ENCODE measurements around the gene NMB. TPM values are rescaled to one million over a fixed set of nuclear protein-coding genes. Genes with fewer than 3 reads are reported as not detected.

NMB gene
- total and polyA plus RNA-seq, 2 of the 13 experiments (the other 11 are each of a cell fraction or from before 2014, with no cell fraction given), result 10.4 to 25.4 TPM

DNA sequence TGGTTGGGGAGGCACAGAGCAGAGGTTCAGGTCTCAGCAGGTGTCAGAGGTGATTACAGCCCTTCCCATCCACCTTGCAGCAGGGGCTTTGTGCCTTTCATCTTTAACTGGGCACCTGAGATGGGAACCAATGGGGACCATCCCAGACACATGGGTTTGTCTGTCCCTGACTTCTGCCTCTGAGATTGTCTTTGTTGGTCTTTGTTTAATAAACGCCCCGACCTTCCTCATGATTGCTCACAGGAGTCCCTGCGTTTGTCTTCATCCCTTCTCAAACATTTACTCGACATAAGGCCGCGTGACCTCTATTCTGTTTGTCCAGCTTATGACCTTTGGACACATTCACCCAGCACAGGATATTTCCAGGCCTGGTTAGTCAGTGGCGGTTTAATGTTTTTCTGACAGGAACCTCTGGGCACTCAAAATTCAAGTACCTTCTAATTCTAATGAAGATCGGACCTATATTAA lies 51.3 kb downstream of the NMB start:
- peak overlapping the region; percentile 80 for H3K4me2 ChIP-seq (ENCODE audit: low read depth, low read length)
- H3K79me2 ChIP-seq (ENCODE audit: insufficient read depth, low read length), result peaks cover 61% of the 10 kb centered on the region
- H3K27me3 ChIP-seq (ENCODE audit: control insufficient read depth in 1 of 2, insufficient read depth in 2 of 2, low read length in 2 of 2), result no peaks in the 10 kb centered on the region
- no peaks in the 10 kb centered on the region for H4K20me1 ChIP-seq (ENCODE audit: insufficient read depth, low read length)
- ChIA-PET POLR2A (interaction anchor here (1.0 to 7.1 kb wide), 17 partner anchors 10 to 149 kb away, joined by 3 to 94 read pairs (median 6); partner anchors contain the start of genes SEC11A and WDR73), CTCF (ENCODE audit: low intra/inter-chr PET ratio, low total read pairs) (no interaction called here)
- peak overlapping the region; percentile 87 for H3K27ac ChIP-seq (ENCODE audit: extremely low read length, insufficient read depth, low read length)
- H3K9ac ChIP-seq (ENCODE audit: insufficient read depth, low read depth, low read length), result peak overlapping the region; percentile 64
- no TSS peak for BruUV-seq (replicated peaks)
- DNase-seq (ENCODE audit: low spot score) (peak; percentile 99), ATAC-seq (peak; percentile 96), FAIRE-seq (peak; percentile 100)
- peaks cover 84% of the 10 kb centered on the region for H3K4me1 ChIP-seq (ENCODE audit: insufficient read depth, low read length)
- in situ Hi-C loops (cut with HindIII; ENCODE audit: extremely low pct_ligation_motif_present, low pct_unique_long_range_greater_than_20kb), result no loop called here
- peak overlapping the region in 2 of 3 experiments; percentile 31 to 47; a peak in 3 of 6 replicates for H3K4me3 ChIP-seq (replicated peaks in 1 of 3; ENCODE audit: insufficient read depth in 1 of 3, low read depth in 2 of 3, low read length in 3 of 3)
- no peak overlapping the region for H2AFZ ChIP-seq (ENCODE audit: low read length)
- H3K9me3 ChIP-seq (ENCODE audit: low read length), result no peaks in the 10 kb centered on the region
- WGBS (ENCODE audit: low lambda C conversion rate), result 0% methylated on average over 8 of the region's 8 CpGs
- H3K36me3 ChIP-seq (replicated peaks in 1 of 2; ENCODE audit: control insufficient read depth in 1 of 2, insufficient read depth in 2 of 2, low read length in 2 of 2), result peaks cover 5 to 16% of the 10 kb centered on the region in 2 experiments
- intact Hi-C loops (cut with micrococcal nuclease; ENCODE audit: unreplicated experiment), result loop anchor here (1.0 kb wide), 1 partner anchor 25 kb away; no protein-coding TSS in a partner anchor
- TF ChIP-seq ZNF776 (CRISPR knock-in tag; IDR thresholded peaks at IDR 0.05) (no peak), ISL2 (CRISPR knock-in tag; IDR thresholded peaks at IDR 0.05) (peak; percentile 87), SPEN (CRISPR knock-in tag; IDR thresholded peaks at IDR 0.05; ENCODE audit: low read depth) (peak; percentile 63; the same call in 1 of the 2 replicates), PITX1 (CRISPR knock-in tag; IDR thresholded peaks at IDR 0.05) (peak; percentile 96), ZNF883 (CRISPR knock-in tag; IDR thresholded peaks at IDR 0.05; ENCODE audit: not compliant biosample characterization) (no peak), KDM3A (CRISPR knock-in tag; IDR thresholded peaks at IDR 0.05; ENCODE audit: low read depth) (0 out of 2 replicates have a peak, but pooled peaks have one; percentile 46), PPARG (CRISPR knock-in tag; conservative IDR thresholded peaks at IDR 0.05) (peak; percentile 94), RBM22 (optimal IDR thresholded peaks at IDR 0.05; ENCODE audit: low read length) (no peak), EZH2 (conservative IDR thresholded peaks at IDR 0.05; ENCODE audit: low read depth, low read length) (no peak), NFYC (CRISPR knock-in tag; IDR thresholded peaks at IDR 0.05) (no peak), TEAD3 (CRISPR knock-in tag; optimal IDR thresholded peaks at IDR 0.05; ENCODE audit: borderline replicate concordance) (peak; percentile 36), ZZZ3 (CRISPR knock-in tag; IDR thresholded peaks at IDR 0.05; ENCODE audit: borderline replicate concordance) (no peak), ZNF292 (CRISPR knock-in tag; IDR thresholded peaks at IDR 0.05; ENCODE audit: borderline replicate concordance, low read depth) (peak; percentile 70; the same call in 1 of the 2 replicates), HOXA9 (CRISPR knock-in tag; IDR thresholded peaks at IDR 0.05; ENCODE audit: borderline replicate concordance) (no peak), POLR2AphosphoS2 (IDR thresholded peaks at IDR 0.05; ENCODE audit: low read depth, low read length) (no peak), HDAC1 (CRISPR knock-in tag; IDR thresholded peaks at IDR 0.05) (peak; percentile 88), ZNF350 (CRISPR knock-in tag; IDR thresholded peaks at IDR 0.05; ENCODE audit: borderline replicate concordance, low read depth) (peak; percentile 65; the same call in 1 of the 2 replicates), TBL1XR1 (IDR thresholded peaks at IDR 0.05; ENCODE audit: borderline replicate concordance, low read length, partially characterized antibody) (no peak)
- TF ChIP-seq, protein P1, sequence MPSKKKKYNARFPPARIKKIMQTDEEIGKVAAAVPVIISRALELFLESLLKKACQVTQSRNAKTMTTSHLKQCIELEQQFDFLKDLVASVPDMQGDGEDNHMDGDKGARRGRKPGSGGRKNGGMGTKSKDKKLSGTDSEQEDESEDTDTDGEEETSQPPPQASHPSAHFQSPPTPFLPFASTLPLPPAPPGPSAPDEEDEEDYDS (CRISPR knock-in tag; IDR thresholded peaks at IDR 0.05), result peak; percentile 60
- TF ChIP-seq, protein P2, sequence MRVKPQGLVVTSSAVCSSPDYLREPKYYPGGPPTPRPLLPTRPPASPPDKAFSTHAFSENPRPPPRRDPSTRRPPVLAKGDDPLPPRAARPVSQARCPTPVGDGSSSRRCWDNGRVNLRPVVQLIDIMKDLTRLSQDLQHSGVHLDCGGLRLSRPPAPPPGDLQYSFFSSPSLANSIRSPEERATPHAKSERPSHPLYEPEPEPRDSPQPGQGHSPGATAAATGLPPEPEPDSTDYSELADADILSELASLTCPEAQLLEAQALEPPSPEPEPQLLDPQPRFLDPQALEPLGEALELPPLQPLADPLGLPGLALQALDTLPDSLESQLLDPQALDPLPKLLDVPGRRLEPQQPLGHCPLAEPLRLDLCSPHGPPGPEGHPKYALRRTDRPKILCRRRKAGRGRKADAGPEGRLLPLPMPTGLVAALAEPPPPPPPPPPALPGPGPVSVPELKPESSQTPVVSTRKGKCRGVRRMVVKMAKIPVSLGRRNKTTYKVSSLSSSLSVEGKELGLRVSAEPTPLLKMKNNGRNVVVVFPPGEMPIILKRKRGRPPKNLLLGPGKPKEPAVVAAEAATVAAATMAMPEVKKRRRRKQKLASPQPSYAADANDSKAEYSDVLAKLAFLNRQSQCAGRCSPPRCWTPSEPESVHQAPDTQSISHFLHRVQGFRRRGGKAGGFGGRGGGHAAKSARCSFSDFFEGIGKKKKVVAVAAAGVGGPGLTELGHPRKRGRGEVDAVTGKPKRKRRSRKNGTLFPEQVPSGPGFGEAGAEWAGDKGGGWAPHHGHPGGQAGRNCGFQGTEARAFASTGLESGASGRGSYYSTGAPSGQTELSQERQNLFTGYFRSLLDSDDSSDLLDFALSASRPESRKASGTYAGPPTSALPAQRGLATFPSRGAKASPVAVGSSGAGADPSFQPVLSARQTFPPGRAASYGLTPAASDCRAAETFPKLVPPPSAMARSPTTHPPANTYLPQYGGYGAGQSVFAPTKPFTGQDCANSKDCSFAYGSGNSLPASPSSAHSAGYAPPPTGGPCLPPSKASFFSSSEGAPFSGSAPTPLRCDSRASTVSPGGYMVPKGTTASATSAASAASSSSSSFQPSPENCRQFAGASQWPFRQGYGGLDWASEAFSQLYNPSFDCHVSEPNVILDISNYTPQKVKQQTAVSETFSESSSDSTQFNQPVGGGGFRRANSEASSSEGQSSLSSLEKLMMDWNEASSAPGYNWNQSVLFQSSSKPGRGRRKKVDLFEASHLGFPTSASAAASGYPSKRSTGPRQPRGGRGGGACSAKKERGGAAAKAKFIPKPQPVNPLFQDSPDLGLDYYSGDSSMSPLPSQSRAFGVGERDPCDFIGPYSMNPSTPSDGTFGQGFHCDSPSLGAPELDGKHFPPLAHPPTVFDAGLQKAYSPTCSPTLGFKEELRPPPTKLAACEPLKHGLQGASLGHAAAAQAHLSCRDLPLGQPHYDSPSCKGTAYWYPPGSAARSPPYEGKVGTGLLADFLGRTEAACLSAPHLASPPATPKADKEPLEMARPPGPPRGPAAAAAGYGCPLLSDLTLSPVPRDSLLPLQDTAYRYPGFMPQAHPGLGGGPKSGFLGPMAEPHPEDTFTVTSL (CRISPR knock-in tag; IDR thresholded peaks at IDR 0.05; ENCODE audit: borderline replicate concordance), result peak; percentile 94; the same call in 1 of the 2 replicates
